GM12878 (cell line): ENCODE data around the gene CACFD1. TPM values are rescaled to one million over a fixed set of nuclear protein-coding genes. Genes with fewer than 3 reads are reported as not detected.

ENCODE experiments used
- ATF3 ChIP-seq: IDR thresholded peaks from 2 replicates; pipeline ENCODE4 v1.6.1; 2011; ENCODE audit warnings: low read depth, mild to moderate bottlenecking, low read length, moderate library complexity, borderline replicate concordance; ENCODE audit errors: extremely low read depth
- BACH1 ChIP-seq: fragments of 450-650 bp; IDR thresholded peaks from 2 replicates; pipeline ENCODE4 v1.6.1; 2017; ENCODE audit warnings: mild to moderate bottlenecking, borderline replicate concordance
- CBX5 ChIP-seq: sonication (generic); IDR thresholded peaks from 2 replicates; pipeline ENCODE4 v1.6.1; 2016; ENCODE audit warnings: low read depth, moderate library complexity, mild to moderate bottlenecking, inconsistent platforms
- HCFC1 ChIP-seq: fragments of 150-350 bp; IDR thresholded peaks from 2 replicates; pipeline ENCODE4 v1.6.1; 2014; ENCODE audit warnings: low read length
- NFXL1 ChIP-seq: fragments of 450-650 bp; IDR thresholded peaks from 2 replicates; pipeline ENCODE4 v1.6.1; 2017; ENCODE audit warnings: antibody characterized with exemption, mild to moderate bottlenecking, borderline replicate concordance
- PML ChIP-seq: IDR thresholded peaks from 2 replicates; pipeline ENCODE4 v1.6.1; 2012; ENCODE audit warnings: low read length, inconsistent platforms
- RAD21 ChIP-seq: IDR thresholded peaks from 2 replicates; pipeline ENCODE4 v1.6.1; 2011; ENCODE audit warnings: mild to moderate bottlenecking, low read depth, low read length, moderate library complexity; ENCODE audit not compliant: insufficient read depth
- REST ChIP-seq: IDR thresholded peaks from 2 replicates; pipeline ENCODE4 v1.6.1; 2012; ENCODE audit warnings: mild to moderate bottlenecking, low read depth, low read length
- YBX1 ChIP-seq: fragments of 450-650 bp; IDR thresholded peaks from 2 replicates; pipeline ENCODE4 v1.6.1; 2016; ENCODE audit warnings: antibody characterized with exemption
- ZBED1 ChIP-seq: IDR thresholded peaks from 2 replicates; pipeline ENCODE4 v1.6.1; 2016; ENCODE audit warnings: borderline replicate concordance
- polyA plus RNA-seq, 11 experiments: library from polyadenylated mRNA; depleted of rRNA in 4 of 11; unstranded in 6 of 11; stranded (reverse) in 5 of 11; fragments of >200 nt; fragmentation: Nextera tagmentation in 4 of 11; fragmentation: Illumina TruSeq in 1 of 11; extraction: Ambion mirVana in 4 of 11; extraction: Trizol in 1 of 11; gene quantifications; 1 replicate in 1 of 11; 2 replicates in 10 of 11; pipeline versions ENCODE4 v1.2.1 to v1.2.3, GENCODE V29; 2011 to 2016; ENCODE audit warnings: inconsistent platforms in 2 of 11, missing spikeins in 2 of 11, low read depth in 1 of 11
- total RNA-seq, 4 experiments: library from RNA; depleted of rRNA in 3 of 4; stranded (reverse); fragments of >200 nt in 3 of 4; fragmentation: Illumina TruSeq in 1 of 4; extraction: Trizol in 1 of 4; gene quantifications; 2 replicates each; pipeline versions ENCODE4 v1.2.1 to v1.2.3, GENCODE V29; 2013 to 2021
- TF ChIP-seq, protein P1 (sequence below), 3 experiments: IDR thresholded peaks in 2 of 3; conservative IDR thresholded peaks in 1 of 3; 2 replicates each; pipeline ENCODE4 v1.5.1; 2011; ENCODE audit warnings: low read depth in 3 of 3, low read length in 3 of 3, mild to moderate bottlenecking in 3 of 3, control low read depth in 2 of 3, moderate library complexity in 2 of 3, inconsistent platforms in 1 of 3, mixed read lengths in 1 of 3; ENCODE audit not compliant: control insufficient read depth in 2 of 3, insufficient read depth in 1 of 3; ENCODE audit errors: extremely low read depth in 1 of 3
- TF ChIP-seq, protein P2 (sequence below): fragments of 450-650 bp; formaldehyde crosslinking; IDR thresholded peaks from 2 replicates; pipeline ENCODE4 v1.4.0; 2020; ENCODE audit warnings: mild to moderate bottlenecking, moderate library complexity

CACFD1 gene
- total and polyA plus RNA-seq, 10 of the 15 experiments (the other 5 are each of a cell fraction or from before 2014, with no cell fraction given), result 0.09 to 5.8 (median 1.4) TPM; not detected in 1

DNA sequence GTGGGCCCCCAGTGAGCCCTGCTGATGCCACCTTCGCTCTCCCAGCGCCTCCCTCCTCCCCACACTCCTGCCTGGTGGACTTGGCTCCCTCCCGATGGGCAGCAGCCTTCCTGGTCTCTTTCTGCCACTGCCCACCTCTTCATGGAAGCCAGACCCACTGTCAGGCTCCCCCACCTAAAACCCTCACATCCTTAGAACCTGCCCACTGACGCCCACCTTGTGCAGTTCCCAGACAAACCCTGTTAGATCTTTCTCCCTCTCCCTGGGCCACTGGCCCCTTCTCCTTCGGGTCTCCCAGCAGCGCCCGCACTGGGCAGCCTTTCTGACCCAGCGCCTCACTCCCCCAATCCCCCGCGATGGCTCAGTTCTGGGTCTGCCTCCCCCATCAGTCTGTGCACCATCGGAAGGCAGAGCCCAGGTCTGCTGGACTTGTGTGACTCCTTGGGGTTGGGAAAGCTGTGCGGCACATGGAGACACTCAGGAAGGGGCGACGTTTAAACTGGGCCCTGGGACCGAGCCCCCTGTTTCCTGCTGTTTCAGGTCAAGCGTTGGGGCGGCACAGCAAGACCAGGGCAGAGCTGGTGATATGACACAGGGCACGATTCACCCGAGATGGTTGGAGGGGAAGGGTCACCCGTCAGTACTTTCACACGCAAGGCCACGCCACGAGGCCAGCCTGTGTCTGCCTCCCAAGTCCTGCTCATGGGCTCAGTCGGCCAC, 47.6 kb downstream of the CACFD1 start (continued):
- TF ChIP-seq CBX5 (no peak), ZBED1 (no peak), RAD21 (no peak), BACH1 (no peak), NFXL1 (no peak), PML (no peak), HCFC1 (no peak), YBX1 (no peak), ATF3 (no peak), REST (no peak)
- TF ChIP-seq, protein P1, sequence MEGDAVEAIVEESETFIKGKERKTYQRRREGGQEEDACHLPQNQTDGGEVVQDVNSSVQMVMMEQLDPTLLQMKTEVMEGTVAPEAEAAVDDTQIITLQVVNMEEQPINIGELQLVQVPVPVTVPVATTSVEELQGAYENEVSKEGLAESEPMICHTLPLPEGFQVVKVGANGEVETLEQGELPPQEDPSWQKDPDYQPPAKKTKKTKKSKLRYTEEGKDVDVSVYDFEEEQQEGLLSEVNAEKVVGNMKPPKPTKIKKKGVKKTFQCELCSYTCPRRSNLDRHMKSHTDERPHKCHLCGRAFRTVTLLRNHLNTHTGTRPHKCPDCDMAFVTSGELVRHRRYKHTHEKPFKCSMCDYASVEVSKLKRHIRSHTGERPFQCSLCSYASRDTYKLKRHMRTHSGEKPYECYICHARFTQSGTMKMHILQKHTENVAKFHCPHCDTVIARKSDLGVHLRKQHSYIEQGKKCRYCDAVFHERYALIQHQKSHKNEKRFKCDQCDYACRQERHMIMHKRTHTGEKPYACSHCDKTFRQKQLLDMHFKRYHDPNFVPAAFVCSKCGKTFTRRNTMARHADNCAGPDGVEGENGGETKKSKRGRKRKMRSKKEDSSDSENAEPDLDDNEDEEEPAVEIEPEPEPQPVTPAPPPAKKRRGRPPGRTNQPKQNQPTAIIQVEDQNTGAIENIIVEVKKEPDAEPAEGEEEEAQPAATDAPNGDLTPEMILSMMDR (IDR thresholded peaks at IDR 0.05 in 2 of 3, conservative IDR thresholded peaks at IDR 0.05 in 1 of 3; ENCODE audit: control insufficient read depth in 2 of 3, extremely low read depth in 1 of 3, insufficient read depth in 1 of 3, low read depth in 3 of 3, low read length in 3 of 3), result no peak
- TF ChIP-seq, protein P2, sequence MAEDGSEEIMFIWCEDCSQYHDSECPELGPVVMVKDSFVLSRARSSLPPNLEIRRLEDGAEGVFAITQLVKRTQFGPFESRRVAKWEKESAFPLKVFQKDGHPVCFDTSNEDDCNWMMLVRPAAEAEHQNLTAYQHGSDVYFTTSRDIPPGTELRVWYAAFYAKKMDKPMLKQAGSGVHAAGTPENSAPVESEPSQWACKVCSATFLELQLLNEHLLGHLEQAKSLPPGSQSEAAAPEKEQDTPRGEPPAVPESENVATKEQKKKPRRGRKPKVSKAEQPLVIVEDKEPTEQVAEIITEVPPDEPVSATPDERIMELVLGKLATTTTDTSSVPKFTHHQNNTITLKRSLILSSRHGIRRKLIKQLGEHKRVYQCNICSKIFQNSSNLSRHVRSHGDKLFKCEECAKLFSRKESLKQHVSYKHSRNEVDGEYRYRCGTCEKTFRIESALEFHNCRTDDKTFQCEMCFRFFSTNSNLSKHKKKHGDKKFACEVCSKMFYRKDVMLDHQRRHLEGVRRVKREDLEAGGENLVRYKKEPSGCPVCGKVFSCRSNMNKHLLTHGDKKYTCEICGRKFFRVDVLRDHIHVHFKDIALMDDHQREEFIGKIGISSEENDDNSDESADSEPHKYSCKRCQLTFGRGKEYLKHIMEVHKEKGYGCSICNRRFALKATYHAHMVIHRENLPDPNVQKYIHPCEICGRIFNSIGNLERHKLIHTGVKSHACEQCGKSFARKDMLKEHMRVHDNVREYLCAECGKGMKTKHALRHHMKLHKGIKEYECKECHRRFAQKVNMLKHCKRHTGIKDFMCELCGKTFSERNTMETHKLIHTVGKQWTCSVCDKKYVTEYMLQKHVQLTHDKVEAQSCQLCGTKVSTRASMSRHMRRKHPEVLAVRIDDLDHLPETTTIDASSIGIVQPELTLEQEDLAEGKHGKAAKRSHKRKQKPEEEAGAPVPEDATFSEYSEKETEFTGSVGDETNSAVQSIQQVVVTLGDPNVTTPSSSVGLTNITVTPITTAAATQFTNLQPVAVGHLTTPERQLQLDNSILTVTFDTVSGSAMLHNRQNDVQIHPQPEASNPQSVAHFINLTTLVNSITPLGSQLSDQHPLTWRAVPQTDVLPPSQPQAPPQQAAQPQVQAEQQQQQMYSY (CRISPR knock-in tag), result no peak
- TF ChIP-seq, all 136 proteins: peak for 0
